ENCODE measurements around the gene SIK3.

The SIK3 gene

GRCh38 chr11:117076941-117077691 is 21.1 kb downstream of the SIK3 start:
- Histone ChIP-seq H3K4me3 (ENCODE audit: low read length) (no peak overlapping the region), H3K27ac (ENCODE audit: low read length) (no peak overlapping the region), H3K4me1 (ENCODE audit: control insufficient read depth, insufficient read depth, low read length) (no peaks in the 10 kb centered on the region), H3K36me3 (ENCODE audit: control insufficient read depth, insufficient read depth, low read length) (no peaks in the 10 kb centered on the region), H3K27me3 (ENCODE audit: control insufficient read depth, insufficient read depth, low read length) (no peaks in the 10 kb centered on the region), H3K9me3 (ENCODE audit: control insufficient read depth, insufficient read depth, low read length) (no peaks in the 10 kb centered on the region)
- DNase-seq (ENCODE audit: low read depth, low spot score) = no peak
- no CpG with 5 or more reads among the region's 3 CpGs for WGBS (ENCODE audit: insufficient coverage, insufficient read length)

- no peaks in the 10 kb centered on the region for H3K36me3 ChIP-seq (ENCODE audit: control insufficient read depth, insufficient read depth, low read length)
- no peaks in the 10 kb centered on the region for H3K27me3 ChIP-seq (ENCODE audit: control insufficient read depth, insufficient read depth, low read length)
- H3K9me3 ChIP-seq (ENCODE audit: control insufficient read depth, insufficient read depth, low read length) = no peaks in the 10 kb centered on the region
- no CpG with 5 or more reads among the region's 1 CpG for WGBS (ENCODE audit: insufficient coverage, insufficient read length)
- DNase-seq (ENCODE audit: low read depth, low spot score) = no peak
- H3K4me3 ChIP-seq (ENCODE audit: low read length) = no peak overlapping the region
- H3K4me1 ChIP-seq (ENCODE audit: control insufficient read depth, insufficient read depth, low read length) = no peaks in the 10 kb centered on the region
- no peak overlapping the region for H3K27ac ChIP-seq (ENCODE audit: low read length)
Observed at GRCh38 chr11:117075186-117075585, 23.0 kb downstream of the SIK3 start.

DNA sequence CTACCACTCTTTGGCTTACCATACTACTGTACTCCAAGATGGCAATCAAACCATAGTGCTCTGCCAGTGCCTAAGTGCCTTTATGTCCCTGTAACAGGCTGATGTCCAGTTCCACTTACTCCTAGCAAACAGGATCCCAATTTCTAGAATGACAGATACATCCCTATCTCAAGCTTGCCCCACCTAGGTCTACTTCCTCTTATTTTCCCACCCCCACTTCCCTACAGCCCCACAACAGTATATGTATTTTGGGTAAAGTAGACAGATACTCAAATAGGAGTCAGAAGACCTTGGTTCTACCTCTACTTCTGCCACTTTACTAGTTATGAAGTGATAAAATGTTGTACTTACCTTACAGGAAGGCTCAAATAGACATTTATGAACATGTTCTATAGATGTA is 24.1 kb downstream of the SIK3 start:
- DNase-seq (ENCODE audit: low read depth, low spot score) = no peak
- Histone ChIP-seq H3K4me3 (ENCODE audit: low read length) (no peak overlapping the region), H3K27me3 (ENCODE audit: control insufficient read depth, insufficient read depth, low read length) (no peaks in the 10 kb centered on the region), H3K36me3 (ENCODE audit: control insufficient read depth, insufficient read depth, low read length) (no peaks in the 10 kb centered on the region), H3K4me1 (ENCODE audit: control insufficient read depth, insufficient read depth, low read length) (no peaks in the 10 kb centered on the region), H3K27ac (ENCODE audit: low read length) (no peak overlapping the region), H3K9me3 (ENCODE audit: control insufficient read depth, insufficient read depth, low read length) (no peaks in the 10 kb centered on the region)

GRCh38 chr11:117073539-117073938 is 24.7 kb downstream of the SIK3 start:
- Histone ChIP-seq H3K4me1 (ENCODE audit: control insufficient read depth, insufficient read depth, low read length) (no peaks in the 10 kb centered on the region), H3K36me3 (ENCODE audit: control insufficient read depth, insufficient read depth, low read length) (no peaks in the 10 kb centered on the region), H3K4me3 (ENCODE audit: low read length) (no peak overlapping the region), H3K9me3 (ENCODE audit: control insufficient read depth, insufficient read depth, low read length) (no peaks in the 10 kb centered on the region), H3K27me3 (ENCODE audit: control insufficient read depth, insufficient read depth, low read length) (no peaks in the 10 kb centered on the region), H3K27ac (ENCODE audit: low read length) (no peak overlapping the region)
- DNase-seq (ENCODE audit: low read depth, low spot score) = no peak
- no CpG with 5 or more reads among the region's 2 CpGs for WGBS (ENCODE audit: insufficient coverage, insufficient read length)

DNA sequence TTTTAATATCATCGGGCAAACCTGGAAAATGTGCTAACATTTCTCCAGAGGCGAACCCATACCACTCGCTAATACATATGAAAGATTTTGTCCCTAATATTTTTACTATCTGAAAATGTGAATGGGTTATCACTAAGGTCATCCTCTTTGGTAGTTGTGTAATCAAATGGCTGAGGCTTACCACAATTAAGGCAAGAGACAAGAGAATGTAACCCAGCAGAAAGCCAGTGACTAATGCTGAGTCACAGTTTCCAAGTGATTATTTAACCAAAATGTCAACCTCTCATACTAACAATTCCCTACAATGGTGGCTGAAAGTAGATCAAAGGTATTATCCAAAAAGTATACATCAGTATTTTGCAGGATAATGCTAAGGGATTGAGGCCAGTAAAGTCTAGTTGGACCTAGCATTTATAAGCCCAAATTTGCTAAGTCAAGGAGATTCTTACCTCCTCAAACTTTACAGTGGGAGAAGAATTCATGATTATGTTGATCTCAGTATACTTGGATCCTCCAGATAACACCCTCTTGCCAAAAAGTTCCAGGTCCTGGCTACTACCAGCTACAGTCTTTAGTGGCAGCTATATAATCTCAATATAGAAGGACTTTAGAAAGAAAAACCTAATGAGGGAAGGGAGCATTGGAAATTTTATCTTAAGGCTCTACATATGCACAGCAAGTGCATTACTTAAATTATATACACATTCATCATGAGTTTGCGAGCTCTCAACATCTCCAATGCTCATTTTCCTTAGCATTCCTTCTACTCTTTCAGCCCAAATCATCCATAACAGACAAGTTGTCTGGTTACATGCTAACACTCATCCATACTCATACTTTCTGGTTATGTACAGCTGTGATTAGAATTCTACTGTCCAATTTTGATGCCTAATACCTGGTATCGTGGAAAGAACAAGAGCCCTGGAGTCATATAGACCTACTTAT is 25.4 kb downstream of the SIK3 start:
- H3K36me3 ChIP-seq (ENCODE audit: control insufficient read depth, insufficient read depth, low read length) = no peaks in the 10 kb centered on the region
- H3K27me3 ChIP-seq (ENCODE audit: control insufficient read depth, insufficient read depth, low read length) = no peaks in the 10 kb centered on the region
- H3K4me1 ChIP-seq (ENCODE audit: control insufficient read depth, insufficient read depth, low read length) = no peaks in the 10 kb centered on the region
- H3K4me3 ChIP-seq (ENCODE audit: low read length) = no peak overlapping the region
- no peaks in the 10 kb centered on the region for H3K9me3 ChIP-seq (ENCODE audit: control insufficient read depth, insufficient read depth, low read length)
- WGBS (ENCODE audit: insufficient coverage, insufficient read length) = no CpG with 5 or more reads among the region's 5 CpGs
- no peak overlapping the region for H3K27ac ChIP-seq (ENCODE audit: low read length)
- no peak for DNase-seq (ENCODE audit: low read depth, low spot score)

DNA sequence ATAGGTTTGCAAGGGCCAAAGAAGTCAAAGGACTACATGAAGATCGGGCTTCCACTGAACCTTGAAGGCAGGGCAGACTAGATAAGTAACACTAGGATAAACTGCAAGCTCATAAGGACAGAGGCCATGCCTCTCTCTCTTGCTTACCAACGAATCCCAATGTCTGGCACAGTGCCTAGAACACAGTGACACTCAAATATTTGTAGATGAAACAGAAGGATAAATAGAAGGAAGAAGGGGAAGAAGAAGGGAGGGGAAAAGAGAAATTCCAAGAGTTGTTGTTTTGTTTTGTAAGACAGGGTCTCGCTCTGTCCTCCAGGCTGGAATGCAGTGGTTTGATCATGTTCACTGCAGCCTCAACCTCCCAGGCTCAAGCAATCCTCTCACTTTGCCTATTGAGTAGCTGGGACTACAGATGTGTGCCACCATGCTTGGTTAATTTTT is 26.9 kb downstream of the SIK3 start:
- Histone ChIP-seq H3K4me1 (ENCODE audit: control insufficient read depth, insufficient read depth, low read length) (no peaks in the 10 kb centered on the region), H3K27me3 (ENCODE audit: control insufficient read depth, insufficient read depth, low read length) (no peaks in the 10 kb centered on the region), H3K27ac (ENCODE audit: low read length) (no peak overlapping the region), H3K4me3 (ENCODE audit: low read length) (no peak overlapping the region), H3K36me3 (ENCODE audit: control insufficient read depth, insufficient read depth, low read length) (no peaks in the 10 kb centered on the region), H3K9me3 (ENCODE audit: control insufficient read depth, insufficient read depth, low read length) (no peaks in the 10 kb centered on the region)
- DNase-seq (ENCODE audit: low read depth, low spot score) = no peak
- WGBS (ENCODE audit: insufficient coverage, insufficient read length) = no CpG with 5 or more reads among the region's 3 CpGs

DNA sequence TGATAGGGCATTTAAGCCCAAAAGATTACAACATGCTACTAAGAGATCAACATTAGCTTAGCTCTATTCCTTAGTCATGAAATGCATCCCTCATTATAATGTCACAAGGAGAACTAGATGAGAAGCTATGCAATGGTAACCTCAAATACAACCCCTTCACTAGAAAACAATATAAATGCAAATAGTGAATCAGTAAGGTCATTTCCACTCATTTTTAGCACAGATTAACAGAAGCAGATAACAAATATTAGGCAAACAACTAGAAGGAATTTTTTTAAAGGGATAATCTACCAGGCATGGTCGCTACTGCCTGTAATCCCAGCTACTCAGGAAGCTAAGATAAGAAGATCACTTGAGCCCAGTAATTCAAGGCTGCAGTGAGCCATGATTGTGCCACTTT is 28.2 kb downstream of the SIK3 start:
- no peaks in the 10 kb centered on the region for H3K27me3 ChIP-seq (ENCODE audit: control insufficient read depth, insufficient read depth, low read length)
- H3K36me3 ChIP-seq (ENCODE audit: control insufficient read depth, insufficient read depth, low read length) = no peaks in the 10 kb centered on the region
- no peak overlapping the region for H3K27ac ChIP-seq (ENCODE audit: low read length)
- DNase-seq (ENCODE audit: low read depth, low spot score) = no peak
- H3K4me3 ChIP-seq (ENCODE audit: low read length) = no peak overlapping the region
- H3K4me1 ChIP-seq (ENCODE audit: control insufficient read depth, insufficient read depth, low read length) = no peaks in the 10 kb centered on the region
- no CpG with 5 or more reads among the region's 1 CpG for WGBS (ENCODE audit: insufficient coverage, insufficient read length)
- no peaks in the 10 kb centered on the region for H3K9me3 ChIP-seq (ENCODE audit: control insufficient read depth, insufficient read depth, low read length)

DNA sequence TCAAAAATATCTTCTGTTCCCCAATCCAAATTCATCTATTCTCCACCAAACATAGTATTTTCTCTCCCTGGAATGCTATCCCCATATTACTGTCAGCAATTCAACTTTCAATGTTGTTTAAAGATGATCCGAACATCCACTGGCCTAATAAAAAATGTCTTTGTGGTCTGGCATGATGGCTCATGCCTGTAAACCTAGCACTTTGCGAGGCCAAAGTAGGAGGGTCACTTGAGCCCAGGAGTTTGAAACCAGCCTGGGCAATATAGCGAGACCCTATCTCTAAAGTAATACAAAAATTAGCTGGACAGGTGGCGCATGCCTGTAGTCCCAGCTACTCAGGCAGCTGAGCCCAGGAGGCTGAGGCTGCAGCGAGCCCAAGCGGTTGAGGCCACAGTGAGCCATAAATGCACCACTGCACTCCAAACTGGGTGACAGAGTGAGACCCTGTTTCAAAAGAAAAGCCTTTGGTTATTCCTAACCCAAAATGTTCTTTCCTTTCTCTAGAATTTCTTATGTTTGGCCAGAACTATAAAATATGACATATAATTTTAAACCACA is 29.8 kb downstream of the SIK3 start:
- H3K9me3 ChIP-seq (ENCODE audit: control insufficient read depth, insufficient read depth, low read length) = no peaks in the 10 kb centered on the region
- no peaks in the 10 kb centered on the region for H3K4me1 ChIP-seq (ENCODE audit: control insufficient read depth, insufficient read depth, low read length)
- no peaks in the 10 kb centered on the region for H3K36me3 ChIP-seq (ENCODE audit: control insufficient read depth, insufficient read depth, low read length)
- no peak overlapping the region for H3K4me3 ChIP-seq (ENCODE audit: low read length)
- no CpG with 5 or more reads among the region's 6 CpGs for WGBS (ENCODE audit: insufficient coverage, insufficient read length)
- no peak overlapping the region for H3K27ac ChIP-seq (ENCODE audit: low read length)
- H3K27me3 ChIP-seq (ENCODE audit: control insufficient read depth, insufficient read depth, low read length) = no peaks in the 10 kb centered on the region
- no peak for DNase-seq (ENCODE audit: low read depth, low spot score)

- Histone ChIP-seq H3K27ac (ENCODE audit: low read length) (no peak overlapping the region), H3K36me3 (ENCODE audit: control insufficient read depth, insufficient read depth, low read length) (no peaks in the 10 kb centered on the region), H3K4me3 (ENCODE audit: low read length) (no peak overlapping the region), H3K4me1 (ENCODE audit: control insufficient read depth, insufficient read depth, low read length) (no peaks in the 10 kb centered on the region), H3K9me3 (ENCODE audit: control insufficient read depth, insufficient read depth, low read length) (no peaks in the 10 kb centered on the region), H3K27me3 (ENCODE audit: control insufficient read depth, insufficient read depth, low read length) (no peaks in the 10 kb centered on the region)
- DNase-seq (ENCODE audit: low read depth, low spot score) = no peak
- WGBS (ENCODE audit: insufficient coverage, insufficient read length) = no CpG with 5 or more reads among the region's 2 CpGs
Observed at GRCh38 chr11:117066959-117067358, 31.3 kb downstream of the SIK3 start.

GRCh38 chr11:117064275-117064674 is 34.0 kb downstream of the SIK3 start:
- no CpG with 5 or more reads among the region's 1 CpG for WGBS (ENCODE audit: insufficient coverage, insufficient read length)
- H3K4me3 ChIP-seq (ENCODE audit: low read length) = no peak overlapping the region
- no peaks in the 10 kb centered on the region for H3K36me3 ChIP-seq (ENCODE audit: control insufficient read depth, insufficient read depth, low read length)
- H3K27me3 ChIP-seq (ENCODE audit: control insufficient read depth, insufficient read depth, low read length) = no peaks in the 10 kb centered on the region
- no peaks in the 10 kb centered on the region for H3K9me3 ChIP-seq (ENCODE audit: control insufficient read depth, insufficient read depth, low read length)
- no peak overlapping the region for H3K27ac ChIP-seq (ENCODE audit: low read length)
- no peaks in the 10 kb centered on the region for H3K4me1 ChIP-seq (ENCODE audit: control insufficient read depth, insufficient read depth, low read length)
- DNase-seq (ENCODE audit: low read depth, low spot score) = no peak
